Neutrophil (primary cell): ENCODE measurements around the gene FBXL17.

Experiments
- H3K27ac ChIP-seq: fragments of 200-600 bp; sonication (generic); 2 replicates; pipeline ENCODE4 v1.5.1; 2016; ENCODE audit warnings: mild to moderate bottlenecking, moderate library complexity
- H3K27me3 ChIP-seq: fragments of 200-600 bp; sonication (generic); 2 replicates; pipeline ENCODE4 v1.6.0; 2016; ENCODE audit warnings: mild to moderate bottlenecking
- H3K36me3 ChIP-seq: fragments of 200-600 bp; sonication (generic); 2 replicates; pipeline ENCODE4 v1.5.1; 2017
- H3K4me1 ChIP-seq, 2 experiments: fragments of 200-600 bp in 1 of 2; sonication (generic) in 1 of 2; 1 replicate in 1 of 2; 2 replicates in 1 of 2; pipeline versions ENCODE4 v1.5.1 to v1.6.1; 2013 to 2016; ENCODE audit warnings: low read depth in 1 of 2, low read length in 1 of 2, mild to moderate bottlenecking in 1 of 2, moderate library complexity in 1 of 2; ENCODE audit not compliant: control insufficient read depth in 1 of 2, insufficient read depth in 1 of 2
- H3K4me3 ChIP-seq, 2 experiments: fragments of 200-600 bp in 1 of 2; sonication (generic) in 1 of 2; 1 replicate in 1 of 2; 2 replicates in 1 of 2; pipeline ENCODE4 v1.5.1; 2013 to 2016; ENCODE audit warnings: low read depth in 1 of 2, low read length in 1 of 2, mild to moderate bottlenecking in 1 of 2, moderate library complexity in 1 of 2
- H3K9me3 ChIP-seq: fragments of 200-600 bp; sonication (generic); 2 replicates; pipeline ENCODE4 v1.5.1; 2016
- CTCF ChIP-seq: fragments of 200-600 bp; sonication (generic); IDR thresholded peaks from 2 replicates; pipeline ENCODE4 v1.5.1; 2016; ENCODE audit warnings: antibody characterized with exemption

The FBXL17 gene

GRCh38 chr5:107832746-107833145, 549.2 kb downstream of the FBXL17 start:
- Histone ChIP-seq H3K36me3 (no peaks in the 10 kb centered on the region), H3K27ac (no peak overlapping the region), H3K9me3 (no peaks in the 10 kb centered on the region), H3K4me1 (no peaks in the 10 kb centered on the region), H3K4me3 (no peak overlapping the region), H3K27me3 (no peaks in the 10 kb centered on the region)
- no peak for TF ChIP-seq CTCF

- Histone ChIP-seq H3K9me3 (no peaks in the 10 kb centered on the region), H3K27me3 (no peaks in the 10 kb centered on the region), H3K4me1 (no peaks in the 10 kb centered on the region), H3K27ac (no peak overlapping the region), H3K36me3 (no peaks in the 10 kb centered on the region), H3K4me3 (no peak overlapping the region)
- no peak for TF ChIP-seq CTCF
These were observed 550.1 kb downstream of the FBXL17 start for GRCh38 chr5:107831612-107832395.

- H3K36me3 ChIP-seq = no peaks in the 10 kb centered on the region
- no peaks in the 10 kb centered on the region for H3K4me1 ChIP-seq
- no peaks in the 10 kb centered on the region for H3K27me3 ChIP-seq
- no peaks in the 10 kb centered on the region for H3K9me3 ChIP-seq
- no peak overlapping the region for H3K4me3 ChIP-seq
- no peak overlapping the region for H3K27ac ChIP-seq
- TF ChIP-seq CTCF = no peak
These were observed 551.1 kb downstream of the FBXL17 start for GRCh38 chr5:107830750-107831149.

GRCh38 chr5:107826311-107827000, 555.4 kb downstream of the FBXL17 start:
- Histone ChIP-seq H3K4me3 (no peak overlapping the region), H3K4me1 (no peaks in the 10 kb centered on the region), H3K27me3 (no peaks in the 10 kb centered on the region), H3K9me3 (no peaks in the 10 kb centered on the region), H3K27ac (no peak overlapping the region), H3K36me3 (no peaks in the 10 kb centered on the region)
- TF ChIP-seq CTCF = no peak

GRCh38 chr5:107824821-107825220, 557.1 kb downstream of the FBXL17 start:
- no peak overlapping the region for H3K27ac ChIP-seq
- TF ChIP-seq CTCF = no peak
- no peaks in the 10 kb centered on the region for H3K4me1 ChIP-seq
- no peak overlapping the region for H3K4me3 ChIP-seq
- no peaks in the 10 kb centered on the region for H3K27me3 ChIP-seq
- no peaks in the 10 kb centered on the region for H3K36me3 ChIP-seq
- H3K9me3 ChIP-seq = no peaks in the 10 kb centered on the region
